GM19193 (cell line): Measurements from ENCODE around the gene CDK5R2.

ENCODE experiments used
- POLR2A ChIP-seq: IDR thresholded peaks from 4 replicates; pipeline ENCODE4 v1.6.1; 2011; ENCODE audit not compliant: insufficient read depth, insufficient read length; ENCODE audit errors: extremely low read depth

CDK5R2 gene

GRCh38 chr2:218960309-218961165, 1.1 kb downstream of the CDK5R2 start:
- TF ChIP-seq POLR2A = no peak

- TF ChIP-seq POLR2A = no peak
Observed at GRCh38 chr2:218961229-218961628, 1.8 kb downstream of the CDK5R2 start.

GRCh38 chr2:218961651-218962570, 2.4 kb downstream of the CDK5R2 start:
- no peak for TF ChIP-seq POLR2A

GRCh38 chr2:218962859-218963492, 3.5 kb downstream of the CDK5R2 start:
- no peak for TF ChIP-seq POLR2A

- no peak for TF ChIP-seq POLR2A
Observed at GRCh38 chr2:218963601-218964000, 4.1 kb downstream of the CDK5R2 start.

- TF ChIP-seq POLR2A = no peak
Observed at GRCh38 chr2:218964041-218964771, 4.7 kb downstream of the CDK5R2 start.

- TF ChIP-seq POLR2A = no peak
Observed at GRCh38 chr2:218970894-218971293, 11.4 kb downstream of the CDK5R2 start.

GRCh38 chr2:218975060-218975777, 15.8 kb downstream of the CDK5R2 start:
- no peak for TF ChIP-seq POLR2A

GRCh38 chr2:218979846-218980734, 20.6 kb downstream of the CDK5R2 start:
- TF ChIP-seq POLR2A = no peak

GRCh38 chr2:218980735-218981389, 21.4 kb downstream of the CDK5R2 start:
- no peak for TF ChIP-seq POLR2A

- TF ChIP-seq POLR2A = no peak
Observed at GRCh38 chr2:218981390-218981880, 22.0 kb downstream of the CDK5R2 start.

- no peak for TF ChIP-seq POLR2A
Observed at GRCh38 chr2:218981881-218982585, 22.6 kb downstream of the CDK5R2 start.

- no peak for TF ChIP-seq POLR2A
Observed at GRCh38 chr2:218982586-218983262, 23.3 kb downstream of the CDK5R2 start.
